Calu3 (cell line): ENCODE measurements around the gene SUPT4H1. TPM values are rescaled to one million over a fixed set of nuclear protein-coding genes. Genes with fewer than 3 reads are reported as not detected.

ENCODE experiments used
- BruUV-seq: library from RNA; stranded (reverse); fragments of 400-500 nt; replicated peaks from 2 replicates; lab custom pipeline; 2021; lab: Mats Ljungman, UMichigan
- CTCF ChIA-PET: fragments of 300-600 bp; sonication (Branson Sonifier 250); formaldehyde crosslinking; loops from one replicate; lab custom pipeline; 2022; ENCODE audit warnings: antibody characterized with exemption; lab: Charles Lee
- DNase-seq: peaks from one replicate; pipeline ENCODE4 v3.0.0; 2022
- H3K27ac Mint-ChIP-seq: one replicate; pipeline ENCODE4 v1.8.0; 2022; ENCODE audit warnings: mixed read lengths; ENCODE audit not compliant: unreplicated experiment
- H3K27me3 Mint-ChIP-seq: one replicate; pipeline ENCODE4 v1.8.0; 2022; ENCODE audit warnings: mixed read lengths; ENCODE audit not compliant: unreplicated experiment
- H3K36me3 Mint-ChIP-seq: one replicate; pipeline ENCODE4 v1.8.0; 2022; ENCODE audit warnings: mild to moderate bottlenecking, moderate library complexity, mixed read lengths; ENCODE audit not compliant: insufficient read depth, unreplicated experiment
- H3K4me1 Mint-ChIP-seq: one replicate; pipeline ENCODE4 v1.8.0; 2022; ENCODE audit warnings: mild to moderate bottlenecking, low read depth, mixed read lengths; ENCODE audit not compliant: unreplicated experiment
- H3K4me3 Mint-ChIP-seq: one replicate; pipeline ENCODE4 v1.8.0; 2022; ENCODE audit warnings: mild to moderate bottlenecking, low read depth, moderate library complexity, mixed read lengths; ENCODE audit not compliant: unreplicated experiment
- H3K9me3 Mint-ChIP-seq: one replicate; pipeline ENCODE4 v1.8.0; 2022; ENCODE audit warnings: low read depth, mixed read lengths; ENCODE audit not compliant: unreplicated experiment
- intact Hi-C: fragments of 100-400 bp; cut with micrococcal nuclease; formaldehyde crosslinking; loops from one replicate; pipeline ENCODE4 v1.10.0; 2022; ENCODE audit not compliant: unreplicated experiment
- total RNA-seq: library from RNA; stranded (reverse); gene quantifications from 2 replicates; pipeline ENCODE4 v1.2.3, GENCODE V29; 2022
- TF ChIP-seq, protein P1 (sequence below): fragments of 200-600 bp; IDR thresholded peaks from one replicate; pipeline ENCODE4 v1.8.0; 2022; ENCODE audit warnings: antibody characterized with exemption; ENCODE audit not compliant: unreplicated experiment

The SUPT4H1 gene
- total RNA-seq, 1 experiment from 2014 or later, result 40.3 TPM

DNA sequence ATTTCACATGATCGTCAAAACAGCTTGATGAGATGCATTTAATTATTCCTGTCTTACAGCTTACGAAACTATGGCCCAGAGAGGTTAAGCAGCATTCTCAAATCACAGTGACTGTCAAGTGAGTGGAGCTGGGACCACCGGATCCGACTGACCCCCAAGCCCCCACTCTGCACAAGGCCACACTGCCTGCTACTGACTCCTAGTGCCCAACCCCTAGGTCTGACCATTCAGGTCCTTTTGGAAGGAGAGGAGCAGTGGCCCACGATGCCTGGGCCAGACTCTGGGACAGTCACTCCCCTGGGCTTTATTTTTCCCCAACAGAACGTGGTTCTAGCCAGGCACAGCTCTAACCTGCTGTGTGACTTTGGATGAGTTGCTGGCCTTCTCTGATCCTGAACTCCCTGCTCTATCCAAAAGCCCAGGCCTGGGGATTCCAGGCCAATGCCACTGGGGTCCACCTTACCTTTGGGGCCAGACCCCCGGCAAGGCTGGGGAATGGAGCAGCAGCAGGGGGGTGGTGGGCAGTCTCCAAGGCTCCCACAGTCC, 33.3 kb downstream of the SUPT4H1 start:
- DNase-seq, result no peak
- H3K4me3 Mint-ChIP-seq, result no peak overlapping the region
- TF ChIP-seq, protein P1, sequence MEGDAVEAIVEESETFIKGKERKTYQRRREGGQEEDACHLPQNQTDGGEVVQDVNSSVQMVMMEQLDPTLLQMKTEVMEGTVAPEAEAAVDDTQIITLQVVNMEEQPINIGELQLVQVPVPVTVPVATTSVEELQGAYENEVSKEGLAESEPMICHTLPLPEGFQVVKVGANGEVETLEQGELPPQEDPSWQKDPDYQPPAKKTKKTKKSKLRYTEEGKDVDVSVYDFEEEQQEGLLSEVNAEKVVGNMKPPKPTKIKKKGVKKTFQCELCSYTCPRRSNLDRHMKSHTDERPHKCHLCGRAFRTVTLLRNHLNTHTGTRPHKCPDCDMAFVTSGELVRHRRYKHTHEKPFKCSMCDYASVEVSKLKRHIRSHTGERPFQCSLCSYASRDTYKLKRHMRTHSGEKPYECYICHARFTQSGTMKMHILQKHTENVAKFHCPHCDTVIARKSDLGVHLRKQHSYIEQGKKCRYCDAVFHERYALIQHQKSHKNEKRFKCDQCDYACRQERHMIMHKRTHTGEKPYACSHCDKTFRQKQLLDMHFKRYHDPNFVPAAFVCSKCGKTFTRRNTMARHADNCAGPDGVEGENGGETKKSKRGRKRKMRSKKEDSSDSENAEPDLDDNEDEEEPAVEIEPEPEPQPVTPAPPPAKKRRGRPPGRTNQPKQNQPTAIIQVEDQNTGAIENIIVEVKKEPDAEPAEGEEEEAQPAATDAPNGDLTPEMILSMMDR, result no peak
- H3K4me1 Mint-ChIP-seq, result no peaks in the 10 kb centered on the region
- H3K36me3 Mint-ChIP-seq, result no peaks in the 10 kb centered on the region
- intact Hi-C loops, result no loop called here
- H3K27me3 Mint-ChIP-seq, result peaks cover 80% of the 10 kb centered on the region
- H3K9me3 Mint-ChIP-seq, result no peaks in the 10 kb centered on the region
- no TSS peak for BruUV-seq
- H3K27ac Mint-ChIP-seq, result no peak overlapping the region
- CTCF ChIA-PET, result interaction anchor here (1.4 kb wide), 1 partner anchor 99 kb away, joined by 5 read pairs; the partner anchor contains the start of gene RNF43

GRCh38 chr17:58318065-58318481, 33.9 kb downstream of the SUPT4H1 start:
- TF ChIP-seq, protein P1, result no peak
- intact Hi-C loops, result no loop called here
- Mint-ChIP-seq H3K9me3 (no peaks in the 10 kb centered on the region), H3K36me3 (no peaks in the 10 kb centered on the region), H3K4me1 (no peaks in the 10 kb centered on the region), H3K27me3 (peaks cover 80% of the 10 kb centered on the region), H3K27ac (no peak overlapping the region), H3K4me3 (no peak overlapping the region)
- CTCF ChIA-PET, result interaction anchor here (0.8 to 1.7 kb wide), 6 partner anchors 34 to 130 kb away, joined by 3 to 40 read pairs (median 6); partner anchors contain the start of genes RNF43 and SUPT4H1
- BruUV-seq, result no TSS peak
- no peak for DNase-seq

DNA sequence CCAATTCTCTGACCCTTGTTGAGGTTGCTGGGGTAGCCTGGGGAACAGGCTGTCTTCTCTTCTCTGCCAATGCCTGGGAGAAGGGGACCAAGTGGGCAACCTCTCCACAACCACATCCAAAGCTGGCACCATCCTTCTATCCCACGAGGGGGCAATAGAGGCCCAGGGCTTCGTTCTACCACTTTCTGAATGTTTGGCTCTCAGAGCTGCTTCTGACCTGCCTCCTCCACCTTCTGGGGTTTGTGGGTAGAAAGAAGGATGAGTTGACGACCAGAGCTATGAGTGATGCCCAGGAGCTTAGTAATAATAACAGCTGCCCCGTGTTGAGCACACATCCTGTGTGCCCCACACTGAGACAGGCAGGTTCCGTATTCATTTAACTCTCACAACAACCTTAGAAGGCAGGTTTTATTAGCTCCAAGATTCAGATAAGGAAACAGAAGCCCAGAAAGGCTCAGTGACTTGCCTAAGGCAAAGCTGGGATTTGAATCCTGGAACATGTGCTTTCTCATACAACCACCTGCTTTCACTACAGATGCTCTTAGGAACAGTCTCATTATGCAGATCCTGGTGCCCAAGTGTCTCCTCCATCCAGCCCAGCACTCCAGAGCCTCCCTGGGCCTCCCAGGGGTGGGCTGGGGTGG, 34.5 kb downstream of the SUPT4H1 start:
- H3K36me3 Mint-ChIP-seq, result no peaks in the 10 kb centered on the region
- no peak overlapping the region for H3K4me3 Mint-ChIP-seq
- peak; percentile 61 for DNase-seq
- H3K4me1 Mint-ChIP-seq, result no peaks in the 10 kb centered on the region
- H3K27ac Mint-ChIP-seq, result no peak overlapping the region
- TF ChIP-seq, protein P1, result peak; percentile 49
- BruUV-seq, result no TSS peak
- peaks cover 80% of the 10 kb centered on the region for H3K27me3 Mint-ChIP-seq
- intact Hi-C loops, result loop anchor here (1.0 kb wide), 2 partner anchors 100 to 130 kb away; partner anchors contain the start of gene RNF43
- CTCF ChIA-PET, result interaction anchor here (0.8 to 1.7 kb wide), 7 partner anchors 14 to 130 kb away, joined by 3 to 40 read pairs (median 5); partner anchors contain the start of genes RNF43 and SUPT4H1
- no peaks in the 10 kb centered on the region for H3K9me3 Mint-ChIP-seq

GRCh38 chr17:58316260-58316960, 35.6 kb downstream of the SUPT4H1 start:
- TF ChIP-seq, protein P1, result no peak
- BruUV-seq, result no TSS peak

More at GRCh38 chr17:58316260-58316960, 35.6 kb downstream of the SUPT4H1 start:
- H3K27ac Mint-ChIP-seq, result no peak overlapping the region
- no peak for DNase-seq
- CTCF ChIA-PET, result interaction anchor here (0.5 to 1.7 kb wide), 4 partner anchors 13 to 1062 kb away, joined by 3 to 40 read pairs (median 8); partner anchors contain the start of gene RNF43
- no peaks in the 10 kb centered on the region for H3K36me3 Mint-ChIP-seq
- intact Hi-C loops, result no loop called here
- no peaks in the 10 kb centered on the region for H3K4me1 Mint-ChIP-seq
- H3K9me3 Mint-ChIP-seq, result no peaks in the 10 kb centered on the region
- H3K27me3 Mint-ChIP-seq, result peaks cover 70% of the 10 kb centered on the region
- H3K4me3 Mint-ChIP-seq, result no peak overlapping the region
